Middle frontal gyrus (tissue), 1 donor: ENCODE results near the gene LMAN2L.
A peak's percentile ranks its signal among the peaks of the same experiment; 100 is the strongest.

Experiments used
- DNase-seq: peaks from one replicate; pipeline ENCODE4 v3.0.0-alpha.2; 2015; ENCODE audit warnings: low spot score; ENCODE audit errors: extremely low spot score

LMAN2L gene, protein sequence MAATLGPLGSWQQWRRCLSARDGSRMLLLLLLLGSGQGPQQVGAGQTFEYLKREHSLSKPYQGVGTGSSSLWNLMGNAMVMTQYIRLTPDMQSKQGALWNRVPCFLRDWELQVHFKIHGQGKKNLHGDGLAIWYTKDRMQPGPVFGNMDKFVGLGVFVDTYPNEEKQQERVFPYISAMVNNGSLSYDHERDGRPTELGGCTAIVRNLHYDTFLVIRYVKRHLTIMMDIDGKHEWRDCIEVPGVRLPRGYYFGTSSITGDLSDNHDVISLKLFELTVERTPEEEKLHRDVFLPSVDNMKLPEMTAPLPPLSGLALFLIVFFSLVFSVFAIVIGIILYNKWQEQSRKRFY

DNA sequence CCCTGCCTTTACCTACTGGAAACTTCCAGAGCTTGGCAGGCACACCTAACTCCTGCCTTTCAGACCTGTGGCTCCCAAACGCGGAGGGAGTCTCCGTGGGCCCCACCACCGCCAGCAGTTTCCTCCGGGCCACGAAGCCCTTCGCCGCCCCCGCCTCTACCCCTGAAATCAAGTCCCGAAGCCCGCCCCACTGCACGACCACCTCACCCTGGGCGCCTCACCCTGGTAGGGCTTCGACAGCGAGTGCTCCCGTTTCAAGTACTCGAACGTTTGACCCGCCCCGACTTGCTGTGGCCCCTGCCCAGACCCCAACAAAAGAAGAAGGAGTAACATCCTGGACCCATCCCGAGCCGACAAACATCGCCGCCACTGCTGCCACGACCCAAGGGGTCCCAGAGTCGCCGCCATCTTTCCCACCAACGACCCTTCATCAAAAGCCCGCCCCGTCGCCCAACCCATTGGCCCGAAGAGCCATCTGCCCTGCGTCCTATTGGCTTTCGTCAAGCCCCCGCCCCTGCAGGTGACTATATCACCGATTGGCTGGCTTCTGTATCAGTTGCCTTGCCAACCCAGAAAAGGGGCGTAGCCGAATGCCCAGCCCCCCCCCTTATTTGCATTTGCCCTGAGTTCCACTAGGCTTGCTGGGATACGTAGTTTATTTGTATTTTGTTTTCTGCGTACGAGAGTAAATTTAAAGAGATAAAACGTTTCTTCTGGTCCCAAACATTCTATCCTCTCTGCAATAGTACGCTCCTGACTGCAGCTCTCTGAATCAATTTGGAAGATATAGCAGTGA is at the start of gene LMAN2L:
Gene LMAN2L (minus strand): TSS at position 432 of the 796 bp plus-strand sequence. CDS start 24 bp downstream, at position 408.
- peak; percentile 96 for DNase-seq

DNA sequence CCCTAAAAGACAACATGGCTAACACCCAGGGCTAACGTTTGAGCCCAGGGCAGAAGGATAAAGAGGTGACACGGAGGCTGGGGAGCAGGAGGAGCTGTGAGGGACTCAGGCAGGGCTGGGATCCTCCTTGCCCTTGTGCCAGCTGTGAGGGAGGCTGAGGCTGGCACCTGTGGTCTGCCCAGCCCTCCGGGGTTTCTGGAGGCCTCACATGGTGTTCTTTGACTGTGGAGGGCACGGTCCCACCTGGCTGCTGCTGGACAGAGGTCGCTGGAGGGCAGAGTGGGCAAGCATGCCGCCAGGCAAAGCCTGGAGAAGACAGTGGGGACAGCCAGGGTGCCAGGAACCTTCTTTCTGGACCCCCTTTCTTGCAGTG is 49.4 kb upstream of the LMAN2L start:
- DNase-seq, result no peak

DNA sequence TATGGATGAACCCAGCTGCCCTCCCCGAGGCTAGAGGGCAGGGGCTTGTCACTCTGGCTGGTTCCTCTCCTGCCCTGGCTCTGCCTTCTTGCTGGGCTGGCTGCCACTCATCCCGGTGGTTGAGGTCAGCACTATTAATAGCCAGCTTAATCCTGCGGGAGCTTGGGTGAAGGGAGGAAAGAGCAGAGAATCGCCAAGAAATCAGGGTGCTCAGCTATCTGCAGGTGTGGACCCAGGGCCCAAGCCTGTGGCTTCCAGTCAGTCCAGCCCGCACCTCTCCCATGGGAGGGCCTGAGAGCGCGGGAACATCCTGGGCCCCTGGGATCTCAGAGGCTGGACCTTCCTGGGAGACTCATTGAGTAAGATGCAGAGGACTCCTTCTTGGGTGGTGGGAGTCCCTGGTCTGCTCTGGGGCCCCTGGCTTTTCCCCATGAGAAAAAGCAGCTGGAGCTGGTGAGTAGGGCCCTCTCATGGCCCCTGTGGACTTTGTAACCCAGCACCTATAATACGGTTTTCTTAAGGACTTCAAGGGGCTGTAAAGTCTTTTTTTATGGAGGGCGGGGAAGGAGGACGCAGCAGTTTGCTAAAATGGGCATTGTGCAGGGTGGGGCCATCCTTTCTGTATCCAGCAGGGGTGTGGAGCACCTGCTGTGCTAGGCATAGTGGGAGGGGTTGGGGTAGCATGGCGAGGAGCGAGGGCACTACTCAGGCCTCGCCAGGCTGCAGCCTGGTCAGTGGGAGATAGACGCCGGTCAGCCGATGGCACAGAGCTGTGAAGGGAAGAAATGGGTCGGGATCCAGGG is 48.8 kb upstream of the LMAN2L start:
- no peak for DNase-seq

DNA sequence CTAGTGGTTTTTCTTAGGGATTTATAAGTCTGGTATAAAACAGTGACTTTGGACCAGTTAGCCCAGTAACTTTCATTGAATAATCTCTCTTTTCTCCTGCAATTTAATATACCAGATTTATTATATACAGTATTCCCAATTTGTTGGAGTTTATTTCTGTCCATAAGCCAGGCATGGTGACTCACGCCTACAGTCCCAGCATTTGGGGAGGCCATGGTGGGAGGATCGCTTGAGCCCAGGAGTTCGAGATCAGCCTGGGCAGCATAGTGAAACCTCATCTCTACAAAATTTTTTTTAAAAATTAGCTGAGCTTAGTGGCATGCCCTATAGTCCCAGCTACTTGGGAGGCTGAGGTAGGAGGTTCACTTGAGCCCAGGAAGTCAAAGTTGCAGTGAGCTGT is 47.5 kb upstream of the LMAN2L start:
- no peak for DNase-seq

DNA sequence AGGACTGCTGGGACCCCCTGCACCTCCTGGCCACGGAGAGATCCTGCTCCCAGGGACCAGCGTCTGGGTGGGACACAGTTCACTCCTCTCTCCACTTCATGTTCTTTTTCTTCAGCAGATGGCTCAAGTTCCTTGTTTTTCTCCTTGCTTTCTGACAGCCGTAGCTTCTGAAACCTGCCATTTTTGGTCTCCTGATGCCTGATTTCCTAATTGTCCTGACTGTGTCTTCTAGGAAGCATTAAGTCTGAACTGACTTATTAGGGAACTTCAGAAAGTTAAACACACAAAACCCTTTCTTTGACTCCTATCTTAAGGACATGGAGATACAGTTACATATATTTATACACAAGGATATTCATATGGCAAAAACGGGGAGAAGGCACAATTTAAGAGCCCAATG is 43.5 kb upstream of the LMAN2L start:
- no peak for DNase-seq

DNA sequence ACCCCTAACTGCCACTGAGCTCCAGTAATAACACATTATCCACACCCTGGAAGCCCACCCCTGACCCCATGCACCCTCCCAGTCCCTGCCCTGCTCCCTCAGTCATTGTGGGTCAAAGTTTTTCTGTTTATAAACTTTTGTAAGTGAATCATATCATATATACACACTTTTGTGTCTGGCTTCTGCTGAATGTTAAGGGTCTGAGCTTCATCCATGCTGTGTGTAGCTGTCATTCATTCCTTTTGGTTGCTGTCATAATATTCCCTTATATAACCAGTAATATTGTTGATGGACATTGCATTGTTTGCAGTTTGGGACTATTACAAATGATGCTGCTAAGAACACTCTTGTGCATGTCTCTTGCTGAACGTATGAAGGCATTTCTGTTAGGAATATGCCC is 35.3 kb upstream of the LMAN2L start:
- no peak for DNase-seq

DNA sequence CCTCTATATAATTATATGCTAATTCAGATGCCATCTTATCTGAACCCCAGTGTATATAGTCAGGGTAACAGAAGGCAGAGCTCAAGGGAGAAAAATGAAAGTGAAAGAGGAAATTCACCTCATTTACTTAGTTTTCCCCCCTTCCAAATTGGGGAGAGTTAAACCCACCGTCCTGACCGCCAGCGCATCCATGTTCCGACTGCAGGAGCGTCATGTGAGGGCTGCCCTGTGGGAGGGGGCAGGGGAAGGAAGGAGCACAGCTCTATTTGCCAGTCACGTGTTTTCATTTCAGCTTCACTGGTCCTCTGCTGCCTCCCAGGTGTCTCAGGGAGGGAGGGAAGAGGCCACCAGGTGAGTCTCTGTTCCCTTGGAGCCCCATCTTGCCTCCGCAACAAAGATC is 34.1 kb upstream of the LMAN2L start:
- no peak for DNase-seq

DNA sequence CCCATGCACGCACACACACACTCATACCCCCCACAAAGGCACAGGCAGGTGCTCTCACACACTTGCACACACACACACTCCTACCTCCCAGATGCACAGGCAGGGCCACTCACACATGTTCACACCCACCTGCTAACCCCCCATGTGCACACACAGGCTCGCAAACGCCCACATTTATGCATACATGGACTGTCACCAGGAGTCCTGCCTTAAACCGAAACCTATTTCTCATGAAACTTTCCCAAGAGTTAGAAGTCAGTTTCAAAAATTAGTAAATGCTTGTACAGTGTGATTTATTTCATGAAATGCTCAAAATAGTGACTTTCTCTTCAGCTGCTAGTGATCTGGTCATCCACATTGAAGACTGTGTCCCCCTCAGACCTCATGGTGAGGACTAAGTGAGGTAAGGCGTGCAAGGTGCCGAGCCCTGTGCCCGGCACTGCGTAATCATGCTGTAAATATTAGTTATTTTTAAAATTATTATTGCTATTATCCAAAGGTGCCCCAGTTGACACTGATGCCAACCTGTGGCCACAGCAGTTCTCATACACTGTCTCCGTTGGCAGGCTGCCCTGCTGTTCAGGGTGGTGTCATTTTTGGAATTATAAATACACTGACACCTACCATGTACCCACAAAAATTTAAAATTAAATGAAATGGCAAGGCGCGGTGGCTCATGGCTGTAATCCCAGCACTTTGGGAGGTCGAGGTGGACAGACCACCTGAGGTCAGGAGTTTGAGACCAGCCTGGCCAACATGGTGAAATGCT is 33.2 kb upstream of the LMAN2L start:
- no peak for DNase-seq

DNA sequence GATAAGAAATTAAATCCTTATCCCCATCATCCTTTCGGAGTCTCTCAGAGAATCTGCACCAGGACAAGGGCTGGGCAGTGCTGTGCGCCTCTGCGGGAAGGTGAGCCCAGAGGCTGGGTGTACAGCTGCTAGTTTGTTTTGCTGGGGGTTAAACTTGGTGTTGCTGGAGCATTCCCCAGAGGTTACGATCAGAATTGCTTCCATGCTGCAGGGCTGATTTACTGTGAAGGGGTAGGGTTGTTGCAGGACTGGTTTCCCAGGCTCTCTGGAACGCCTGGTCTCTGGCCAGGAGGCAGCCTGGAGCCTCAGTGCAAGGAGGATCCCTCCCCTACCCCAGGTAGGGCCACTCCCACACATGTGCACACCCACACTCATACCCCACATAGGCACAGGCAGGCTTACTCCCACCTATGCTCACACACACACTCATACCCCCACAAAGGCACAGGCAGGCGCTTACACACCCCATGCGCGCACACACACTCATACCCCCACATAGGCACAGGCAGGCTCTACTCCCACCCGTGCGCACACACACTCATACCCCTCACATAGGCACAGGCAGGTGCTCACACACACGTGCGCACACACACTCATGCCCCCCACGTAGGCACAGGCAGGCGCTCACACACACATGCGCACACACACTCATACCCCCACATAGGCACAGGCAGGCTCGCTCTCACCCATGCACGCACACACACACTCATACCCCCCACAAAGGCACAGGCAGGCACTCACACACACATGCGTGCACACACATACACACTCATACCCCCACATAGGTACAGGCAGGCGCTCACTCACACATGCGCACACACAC is 32.1 kb upstream of the LMAN2L start:
- DNase-seq, result no peak

DNA sequence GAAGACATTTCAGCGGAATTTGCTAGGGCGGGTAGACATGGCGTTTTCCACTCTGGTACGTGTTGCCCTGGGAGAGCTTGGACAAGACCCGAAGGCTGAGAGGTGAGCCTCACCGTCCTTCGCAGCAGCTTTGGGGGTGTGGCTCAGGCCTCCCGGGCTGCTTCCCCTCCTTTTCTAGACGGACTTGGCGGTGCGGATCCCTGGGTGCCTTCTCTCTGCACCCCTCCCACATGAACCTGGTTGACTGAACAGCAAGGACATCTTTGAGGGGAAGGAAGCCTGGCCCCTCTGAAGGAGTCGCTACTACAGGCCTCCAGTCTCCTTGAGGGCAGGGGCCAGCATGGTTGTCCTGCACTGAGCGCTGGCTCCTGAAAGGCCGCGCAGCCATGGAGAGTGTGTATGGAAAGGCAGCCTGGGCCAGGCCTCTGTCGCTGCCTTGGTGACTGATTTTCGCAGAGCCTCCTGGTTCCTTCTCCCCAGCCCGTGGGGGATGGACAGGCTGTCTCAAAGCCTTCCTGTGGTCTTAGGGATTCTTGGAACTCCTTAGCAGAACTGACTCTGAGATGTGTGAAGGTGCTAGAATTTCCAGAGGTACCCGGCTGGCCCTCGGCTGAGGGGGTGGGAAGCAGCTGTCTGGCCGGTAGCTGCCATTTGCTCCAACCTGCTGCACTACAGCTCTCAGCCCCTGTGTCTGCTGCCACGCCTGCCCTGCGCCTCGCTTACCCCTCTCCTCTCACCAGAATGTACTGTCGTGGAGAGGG is 30.8 kb upstream of the LMAN2L start:
- no peak for DNase-seq

DNA sequence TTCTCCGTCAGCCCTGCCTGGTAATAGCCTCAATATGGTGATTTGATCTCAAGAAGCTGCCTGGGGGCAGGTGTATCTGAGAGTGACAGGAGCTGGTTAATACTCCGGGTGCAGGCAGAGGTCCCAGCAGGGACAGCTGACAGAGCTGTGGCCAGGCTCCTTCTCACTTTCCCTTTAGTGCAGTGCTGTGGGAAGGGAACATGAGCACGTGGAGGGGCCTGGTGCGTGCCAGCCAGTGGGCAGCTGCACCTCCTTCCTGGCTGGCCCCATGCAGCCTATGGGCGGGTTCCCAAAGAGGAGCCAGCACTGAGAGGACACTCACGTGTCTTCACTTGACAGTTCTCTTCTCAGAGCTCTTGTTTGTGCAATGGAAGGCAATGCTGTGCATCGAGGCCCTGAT is 29.9 kb upstream of the LMAN2L start:
- DNase-seq, result no peak

DNA sequence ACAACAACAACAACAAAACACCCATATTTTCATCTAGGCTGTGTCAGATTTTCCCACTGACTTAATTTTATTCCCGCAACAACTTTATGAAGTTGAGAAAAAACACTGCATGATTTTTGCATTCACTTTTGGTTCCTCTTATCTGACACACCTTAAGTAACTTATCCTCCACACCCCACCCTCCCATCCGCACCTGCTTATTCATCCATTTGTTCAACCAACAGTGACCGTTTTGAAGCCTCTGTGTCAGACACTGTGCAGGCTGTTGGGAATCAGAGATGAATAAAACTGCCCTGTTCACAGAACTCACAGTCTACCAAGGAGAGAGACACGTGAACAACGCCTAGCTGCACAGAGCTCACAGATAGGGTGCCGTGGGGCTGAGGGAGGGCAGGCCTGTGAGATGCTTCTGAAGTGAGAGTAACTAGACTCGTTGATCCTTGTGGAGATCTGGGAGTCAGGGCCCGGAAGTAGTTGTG is 28.3 kb upstream of the LMAN2L start:
- DNase-seq, result no peak

DNA sequence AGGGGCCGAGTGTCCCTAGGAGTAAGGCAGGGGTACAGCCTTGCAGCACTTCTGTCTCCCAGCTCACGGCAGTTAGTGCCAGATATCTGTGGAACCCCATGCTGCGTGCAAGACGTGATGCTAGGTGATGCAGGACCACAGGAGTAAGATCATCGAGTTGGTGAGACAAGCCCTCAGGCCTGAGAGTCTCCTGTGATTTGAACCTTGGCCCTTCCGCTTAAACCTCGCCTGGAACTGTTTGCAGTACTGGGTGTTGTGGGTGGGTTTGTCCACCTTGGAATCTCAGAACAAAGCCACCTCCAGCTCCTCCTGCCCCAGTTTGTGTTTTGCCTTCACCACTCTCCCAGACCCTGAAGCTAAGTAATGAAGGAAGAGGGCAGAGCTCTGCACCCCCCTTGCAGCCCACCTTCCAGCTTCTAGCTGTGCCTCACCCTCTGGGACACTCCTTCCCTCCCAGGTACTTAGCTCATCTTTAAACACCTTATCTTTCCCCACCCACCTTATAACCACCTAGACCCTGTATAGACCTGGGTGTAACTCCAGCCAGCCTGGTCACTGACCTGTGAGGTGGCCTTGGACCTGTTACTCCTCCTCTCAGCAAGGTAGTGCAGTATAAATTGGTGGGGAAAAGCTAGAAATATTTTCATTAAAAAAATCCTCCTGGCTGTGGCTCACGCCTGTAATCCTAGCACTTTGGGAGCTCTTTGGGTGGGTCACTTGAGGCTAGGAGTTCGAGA is 27.4 kb upstream of the LMAN2L start:
- no peak for DNase-seq

DNA sequence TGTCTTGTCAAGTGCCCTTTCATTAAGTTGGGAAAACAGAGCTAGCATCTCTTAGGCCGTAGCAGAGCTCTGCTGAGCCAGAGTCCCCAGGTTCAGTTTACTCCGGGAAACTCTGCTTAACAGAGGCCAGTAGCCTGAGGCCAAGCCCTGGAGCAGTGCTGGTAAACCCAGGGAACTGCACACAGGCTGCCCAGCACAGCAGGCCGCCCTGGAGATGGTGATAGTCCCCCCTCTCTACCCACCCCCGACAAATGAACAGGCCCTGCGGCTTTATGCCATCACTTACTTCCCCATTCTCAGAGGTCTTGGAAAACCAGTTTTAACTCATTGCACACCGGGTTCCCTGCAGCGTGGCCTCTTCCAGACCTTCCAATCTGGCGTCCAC is 24.4 kb upstream of the LMAN2L start:
- DNase-seq, result no peak

DNA sequence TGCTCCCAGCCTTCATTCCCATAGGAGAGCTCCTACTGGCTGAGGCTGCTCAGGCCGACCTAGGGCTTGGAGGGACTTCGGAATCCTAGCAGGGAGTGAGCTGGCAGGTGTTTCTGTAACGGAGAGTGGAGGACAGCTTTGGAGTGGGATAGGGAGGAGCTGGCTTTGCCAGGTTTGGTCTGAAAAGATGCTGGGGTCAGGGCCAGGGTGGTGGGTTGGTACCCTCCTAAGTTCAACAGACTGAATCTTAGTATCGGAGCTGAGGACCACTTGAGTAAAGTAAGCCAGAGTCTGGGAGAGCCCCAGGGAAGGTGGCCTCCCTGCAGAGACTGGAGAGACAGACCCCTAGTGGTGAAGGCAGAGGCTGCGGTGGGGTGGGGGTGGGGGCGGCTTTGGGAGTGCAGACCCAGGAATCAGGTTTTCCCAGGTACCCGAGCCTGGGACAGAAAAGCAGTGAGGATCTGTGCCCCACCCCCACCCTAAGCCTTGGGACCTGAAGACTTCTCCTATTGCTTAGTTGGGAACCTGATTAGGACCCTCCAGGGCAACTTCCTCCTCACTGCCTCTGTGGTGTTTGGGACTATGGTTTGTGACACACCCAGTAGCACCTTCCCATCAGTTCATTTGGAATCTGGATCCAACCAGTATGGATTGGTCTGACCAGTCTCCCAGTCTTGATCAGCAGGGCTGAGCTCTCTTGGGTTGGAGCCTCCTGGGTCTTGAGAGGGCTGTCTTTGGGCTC is 23.8 kb upstream of the LMAN2L start:
- DNase-seq, result no peak

DNA sequence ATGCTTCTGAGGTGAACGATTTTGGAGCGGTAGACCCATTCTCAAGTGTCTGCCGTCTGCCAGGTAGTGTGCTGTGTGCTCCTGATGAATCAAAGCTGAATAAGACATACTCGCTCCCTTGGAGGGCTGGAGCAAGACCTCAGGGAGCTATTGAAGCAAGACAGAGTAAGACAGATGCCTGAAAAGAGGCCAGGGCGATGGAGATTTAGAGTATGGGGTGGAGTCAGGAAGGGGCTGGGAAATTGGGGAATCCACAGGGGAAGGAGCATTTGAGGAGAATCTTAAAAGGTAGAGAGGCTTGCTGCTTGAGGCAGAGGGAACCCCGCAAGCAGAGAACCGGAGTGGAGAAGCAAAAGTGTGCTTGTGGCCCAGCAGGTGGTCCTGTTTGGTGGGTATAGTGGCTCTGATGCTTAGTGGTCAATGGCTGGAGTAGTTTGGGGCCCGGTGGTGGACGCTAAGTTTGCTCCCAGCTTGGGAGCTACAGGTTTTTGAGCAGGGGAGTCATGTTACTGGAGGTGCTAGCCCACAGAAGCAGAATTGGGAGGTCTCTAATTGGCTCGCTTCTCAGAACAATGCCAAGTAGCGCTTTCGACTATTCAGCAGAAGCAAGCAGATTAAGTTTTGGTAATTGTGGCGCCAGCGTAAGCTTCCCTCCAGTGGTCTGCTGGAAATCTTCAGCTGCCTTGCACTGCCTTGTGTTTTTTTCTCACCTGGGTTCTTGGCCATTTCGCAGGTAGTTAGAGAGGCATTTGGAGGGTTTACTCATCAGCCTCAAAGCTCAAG is 22.9 kb upstream of the LMAN2L start:
- DNase-seq, result no peak
